ENCODE measurements around the gene TEDDM1.

Gene TEDDM1

DNA sequence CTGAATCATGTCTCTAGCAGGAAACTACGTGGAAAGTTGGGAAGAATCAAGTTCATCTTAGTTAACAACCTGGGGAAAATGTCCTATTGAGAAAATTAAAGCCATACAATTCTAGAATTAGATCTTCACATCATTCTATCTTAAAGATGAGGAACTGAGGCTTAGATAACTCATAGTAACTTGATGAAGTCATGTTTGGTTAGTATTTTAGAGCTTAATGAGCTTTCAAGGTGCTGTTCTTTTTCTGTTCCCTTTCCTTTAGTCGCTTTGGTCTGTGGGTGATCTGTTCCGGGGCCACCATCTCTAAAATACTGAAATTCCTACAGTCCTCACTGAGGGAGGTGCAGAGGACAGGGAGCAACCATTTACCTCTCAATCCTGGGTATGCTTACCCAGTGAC is 4.6 kb downstream of the TEDDM1 start:
- no peak overlapping the region for H3K4me3 ChIP-seq (replicated peaks in 1 of 2; ENCODE audit: low read depth in 2 of 2, low read length in 2 of 2)
- DNase-seq (ENCODE audit: low read depth in 2 of 2): no peak
- no peak for TF ChIP-seq CTCF (IDR thresholded peaks at IDR 0.05; ENCODE audit: low read depth, low read length)

- peak in 1 of 2 donors; percentile 34 for DNase-seq (ENCODE audit: low read depth in 2 of 2)
- no peak for TF ChIP-seq CTCF (IDR thresholded peaks at IDR 0.05; ENCODE audit: low read depth, low read length)
- H3K4me3 ChIP-seq (replicated peaks in 1 of 2; ENCODE audit: low read depth in 2 of 2, low read length in 2 of 2): no peak overlapping the region
Observed at GRCh38 chr1:182394055-182394775, 6.3 kb downstream of the TEDDM1 start.

DNA sequence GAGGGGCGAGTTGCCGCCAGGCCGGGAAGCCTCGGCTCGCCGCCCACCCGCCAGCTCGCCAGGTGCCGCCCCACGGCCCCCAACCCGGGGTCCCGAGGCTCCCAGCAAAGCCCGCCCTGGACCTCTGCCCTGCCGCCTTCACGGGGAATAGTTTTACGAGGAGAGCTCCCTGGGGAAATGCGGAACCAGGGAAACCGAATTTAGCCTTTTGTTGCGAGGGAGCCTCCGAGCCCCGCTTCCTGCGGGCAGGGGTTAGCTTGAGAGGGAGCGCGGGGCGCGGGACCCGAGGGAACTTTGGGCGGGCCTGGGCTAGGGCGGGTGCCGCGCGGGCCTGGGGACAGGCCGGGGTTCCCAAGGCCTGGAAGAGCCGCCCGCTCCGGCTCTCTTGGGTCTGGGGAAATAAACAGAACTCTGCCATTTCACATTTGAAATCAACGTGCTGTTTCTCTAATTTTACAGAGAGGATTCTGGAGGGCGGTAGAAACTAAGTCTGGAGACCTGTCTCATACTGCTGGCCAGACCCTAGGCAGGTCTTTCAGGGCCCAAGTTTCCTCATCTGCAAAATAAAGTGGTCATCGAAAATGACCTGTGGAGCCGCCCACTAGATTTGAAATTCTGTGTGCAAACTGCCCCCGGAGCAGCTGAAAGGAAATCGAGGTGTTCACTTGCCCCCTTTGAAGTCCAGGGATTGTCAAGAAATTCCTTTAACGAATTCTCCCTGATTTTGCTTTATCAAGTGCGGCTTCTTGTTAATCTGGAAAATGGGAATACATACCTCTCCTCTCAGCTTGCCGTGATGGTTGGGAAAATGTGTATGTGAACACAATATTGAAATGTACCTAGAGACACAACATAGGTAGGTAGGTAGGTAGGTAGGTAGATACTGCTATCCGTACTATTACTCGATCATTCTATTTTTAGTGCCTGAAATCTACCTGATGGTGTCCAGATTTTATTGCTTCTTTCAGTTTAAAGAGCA is 8.1 kb downstream of the TEDDM1 start:
- peak; percentile 54 to 65 for DNase-seq (ENCODE audit: low read depth in 2 of 2)
- TF ChIP-seq CTCF (IDR thresholded peaks at IDR 0.05; ENCODE audit: low read depth, low read length): no peak
- H3K4me3 ChIP-seq (replicated peaks in 1 of 2; ENCODE audit: low read depth in 2 of 2, low read length in 2 of 2): peak overlapping the region; percentile 59 to 84

DNA sequence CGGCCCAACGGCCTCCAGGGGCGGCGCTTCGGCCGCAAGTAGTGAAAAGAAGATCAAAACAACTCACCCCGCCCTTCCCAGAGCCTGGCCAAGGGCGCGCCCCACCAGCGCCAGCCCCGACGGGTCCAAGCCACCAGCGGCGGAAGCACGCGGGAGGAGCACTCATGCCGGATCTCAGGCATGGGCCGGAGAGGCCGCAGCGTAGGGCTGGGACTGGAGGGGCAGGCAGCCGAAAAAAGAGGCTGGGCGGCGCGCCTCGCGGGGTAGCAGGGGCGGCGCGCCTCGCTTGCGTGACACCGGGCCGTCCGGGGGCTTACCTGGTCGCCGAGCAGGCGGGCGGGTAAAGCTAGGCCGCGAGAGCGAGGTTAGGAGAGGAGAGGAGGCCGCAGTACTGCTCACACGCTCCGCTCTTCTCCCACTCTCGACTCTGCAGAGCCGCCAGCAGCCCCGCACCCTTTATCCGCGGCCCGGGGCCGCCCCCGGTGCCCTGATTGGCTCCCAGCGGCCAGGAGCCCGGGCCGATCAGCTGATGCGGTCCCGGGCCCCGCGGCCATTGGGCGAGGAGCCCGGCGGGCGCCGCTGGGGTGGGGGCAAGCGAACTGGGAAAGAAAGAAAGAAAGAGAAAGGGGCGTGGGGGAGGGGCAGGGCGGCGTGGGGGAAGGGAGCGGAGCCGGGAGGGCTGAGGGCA is 9.0 kb downstream of the TEDDM1 start, which contains the start of gene GLUL:
Gene GLUL, minus strand, starts transcription at position 429 of the 688 bp plus-strand sequence. CDS start 3,053 bp downstream, outside the sequence.
- DNase-seq (ENCODE audit: low read depth in 2 of 2): peak; percentile 90 to 96
- peak; percentile 32 for TF ChIP-seq CTCF (IDR thresholded peaks at IDR 0.05; ENCODE audit: low read depth, low read length)
- peak within 1 kb of the TSS; percentile 84 to 88 for H3K4me3 ChIP-seq (replicated peaks in 1 of 2; ENCODE audit: low read depth in 2 of 2, low read length in 2 of 2)

- peak overlapping the region; percentile 84 to 88 for H3K4me3 ChIP-seq (replicated peaks in 1 of 2; ENCODE audit: low read depth in 2 of 2, low read length in 2 of 2)
- DNase-seq (ENCODE audit: low read depth in 2 of 2): no peak
- no peak for TF ChIP-seq CTCF (IDR thresholded peaks at IDR 0.05; ENCODE audit: low read depth, low read length)
Observed at GRCh38 chr1:182391028-182391361, 9.5 kb downstream of the TEDDM1 start.

DNA sequence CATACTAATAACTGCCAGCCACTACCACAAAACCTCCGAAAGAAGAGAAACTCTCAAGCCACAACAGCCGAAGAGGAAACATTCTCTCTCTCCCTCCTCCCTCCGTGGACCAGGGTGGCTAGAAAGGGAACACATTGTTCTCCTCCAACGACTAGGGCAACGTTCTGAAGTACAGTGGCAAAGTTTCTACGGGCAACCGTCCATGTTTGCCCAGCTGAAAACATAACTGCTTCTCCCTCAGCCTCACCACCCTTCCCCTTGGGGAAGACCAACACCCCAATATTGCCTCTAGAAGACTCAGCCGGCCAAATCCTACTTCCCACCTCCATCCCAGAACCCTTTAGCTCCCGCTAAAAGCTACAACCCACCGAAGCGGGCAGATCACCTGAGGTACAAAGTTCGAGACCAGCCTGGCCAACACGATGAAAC is 10.8 kb downstream of the TEDDM1 start:
- DNase-seq (ENCODE audit: low read depth in 2 of 2): peak in 1 of 2 donors; percentile 11
- H3K4me3 ChIP-seq (replicated peaks in 1 of 2; ENCODE audit: low read depth in 2 of 2, low read length in 2 of 2): peak overlapping the region; percentile 84 to 88
- no peak for TF ChIP-seq CTCF (IDR thresholded peaks at IDR 0.05; ENCODE audit: low read depth, low read length)
